ENCODE data around the gene NT5DC2.

- TF ChIP-seq POLR2AphosphoS5 (IDR thresholded peaks at IDR 0.05) (no peak), POLR2A (IDR thresholded peaks at IDR 0.05) (no peak), EP300 (IDR thresholded peaks at IDR 0.05) (no peak)
- TF ChIP-seq, protein P1, sequence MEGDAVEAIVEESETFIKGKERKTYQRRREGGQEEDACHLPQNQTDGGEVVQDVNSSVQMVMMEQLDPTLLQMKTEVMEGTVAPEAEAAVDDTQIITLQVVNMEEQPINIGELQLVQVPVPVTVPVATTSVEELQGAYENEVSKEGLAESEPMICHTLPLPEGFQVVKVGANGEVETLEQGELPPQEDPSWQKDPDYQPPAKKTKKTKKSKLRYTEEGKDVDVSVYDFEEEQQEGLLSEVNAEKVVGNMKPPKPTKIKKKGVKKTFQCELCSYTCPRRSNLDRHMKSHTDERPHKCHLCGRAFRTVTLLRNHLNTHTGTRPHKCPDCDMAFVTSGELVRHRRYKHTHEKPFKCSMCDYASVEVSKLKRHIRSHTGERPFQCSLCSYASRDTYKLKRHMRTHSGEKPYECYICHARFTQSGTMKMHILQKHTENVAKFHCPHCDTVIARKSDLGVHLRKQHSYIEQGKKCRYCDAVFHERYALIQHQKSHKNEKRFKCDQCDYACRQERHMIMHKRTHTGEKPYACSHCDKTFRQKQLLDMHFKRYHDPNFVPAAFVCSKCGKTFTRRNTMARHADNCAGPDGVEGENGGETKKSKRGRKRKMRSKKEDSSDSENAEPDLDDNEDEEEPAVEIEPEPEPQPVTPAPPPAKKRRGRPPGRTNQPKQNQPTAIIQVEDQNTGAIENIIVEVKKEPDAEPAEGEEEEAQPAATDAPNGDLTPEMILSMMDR (IDR thresholded peaks at IDR 0.05) = no peak
These were observed 44.9 kb downstream of the NT5DC2 start for GRCh38 chr3:52488746-52489145.

Measured in sigmoid colon (tissue), 4 donors.